Tibial nerve (tissue), 4 donors: ENCODE data around the gene CAVIN1.
"Not testable (repeated sequence)": the region's sequence is repeated elsewhere in the genome, so short reads cannot be mapped to it uniquely, and the experiment has no call there.

Experiments
- EP300 ChIP-seq, 2 donors: sonication (generic); formaldehyde crosslinking; IDR thresholded peaks; one replicate each; pipeline ENCODE4 v1.6.1; 2017; ENCODE audit warnings: antibody characterized with exemption in 2 of 2, mild to moderate bottlenecking in 1 of 2
- TF ChIP-seq, protein P1 (sequence below), 5 experiments: fragments of 200-600 bp in 3 of 5; fragments of 450-650 bp in 2 of 5; sonication (generic) in 3 of 5; IDR thresholded peaks; one replicate each; pipeline ENCODE4 v1.5.1; 2016 to 2019; ENCODE audit warnings: antibody characterized with exemption in 5 of 5, mild to moderate bottlenecking in 3 of 5, moderate library complexity in 2 of 5

DNA sequence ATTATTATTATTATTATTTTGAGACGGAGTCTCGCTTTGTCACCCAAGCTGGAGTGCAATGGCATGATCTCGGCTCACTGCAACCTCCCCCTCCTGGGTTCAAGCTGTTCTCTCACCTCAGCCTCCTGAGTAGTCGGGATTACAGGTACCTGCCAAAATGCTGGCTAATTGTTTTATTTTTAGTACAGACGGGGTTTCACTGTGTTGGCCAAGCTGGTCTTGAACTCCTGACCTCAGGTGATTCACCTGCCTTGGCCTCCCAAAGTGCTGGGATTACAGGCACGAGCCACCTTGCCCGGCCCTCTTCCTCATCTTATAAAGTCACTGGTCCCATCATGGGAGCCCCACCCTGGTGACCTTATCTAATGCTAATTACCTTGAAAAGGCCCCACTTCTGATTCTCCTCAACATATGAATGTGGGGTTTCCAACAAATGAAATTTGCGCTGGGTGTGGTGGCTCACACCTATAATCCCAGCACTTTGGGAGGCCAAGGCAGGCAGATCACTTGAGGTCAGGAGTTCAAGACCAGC lies 22.1 kb downstream of the CAVIN1 start:
- not testable (repeated sequence) for TF ChIP-seq EP300 (IDR thresholded peaks at IDR 0.05)
- TF ChIP-seq, protein P1, sequence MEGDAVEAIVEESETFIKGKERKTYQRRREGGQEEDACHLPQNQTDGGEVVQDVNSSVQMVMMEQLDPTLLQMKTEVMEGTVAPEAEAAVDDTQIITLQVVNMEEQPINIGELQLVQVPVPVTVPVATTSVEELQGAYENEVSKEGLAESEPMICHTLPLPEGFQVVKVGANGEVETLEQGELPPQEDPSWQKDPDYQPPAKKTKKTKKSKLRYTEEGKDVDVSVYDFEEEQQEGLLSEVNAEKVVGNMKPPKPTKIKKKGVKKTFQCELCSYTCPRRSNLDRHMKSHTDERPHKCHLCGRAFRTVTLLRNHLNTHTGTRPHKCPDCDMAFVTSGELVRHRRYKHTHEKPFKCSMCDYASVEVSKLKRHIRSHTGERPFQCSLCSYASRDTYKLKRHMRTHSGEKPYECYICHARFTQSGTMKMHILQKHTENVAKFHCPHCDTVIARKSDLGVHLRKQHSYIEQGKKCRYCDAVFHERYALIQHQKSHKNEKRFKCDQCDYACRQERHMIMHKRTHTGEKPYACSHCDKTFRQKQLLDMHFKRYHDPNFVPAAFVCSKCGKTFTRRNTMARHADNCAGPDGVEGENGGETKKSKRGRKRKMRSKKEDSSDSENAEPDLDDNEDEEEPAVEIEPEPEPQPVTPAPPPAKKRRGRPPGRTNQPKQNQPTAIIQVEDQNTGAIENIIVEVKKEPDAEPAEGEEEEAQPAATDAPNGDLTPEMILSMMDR (IDR thresholded peaks at IDR 0.05): not testable (repeated sequence)
